HCT116 (cell line): ENCODE data around the gene ARHGAP31. TPM values are rescaled to one million over a fixed set of nuclear protein-coding genes. Genes with fewer than 3 reads are reported as not detected.

Source experiments
- ATAC-seq: fragments of 200-7000 bp; cut with Tn5 transposase; 2 replicates; pipeline ENCODE4 v1.9.1; 2020; ENCODE audit warnings: mild to moderate bottlenecking, moderate library complexity
- BruUV-seq: library from RNA; stranded (reverse); fragments of 400-500 nt; replicated peaks from 2 replicates; lab custom pipeline; 2021; lab: Mats Ljungman, UMichigan
- CTCF ChIA-PET: fragments of 300-600 bp; sonication (Branson Sonifier 250); formaldehyde crosslinking; loops from one replicate; lab custom pipeline; 2021; ENCODE audit warnings: antibody characterized with exemption; lab: Charles Lee
- POLR2A ChIA-PET: fragments of 300-600, 350-600 bp; sonication (Branson Sonifier 250); formaldehyde crosslinking; loops from one replicate; lab custom pipeline; 2021; ENCODE audit warnings: antibody characterized with exemption; lab: Charles Lee
- RAD21 ChIA-PET, 2 experiments: fragments of 300-600 bp; sonication (Branson Sonifier 250); formaldehyde crosslinking; loops; one replicate each; lab custom pipeline; 2023; ENCODE audit warnings: low total read pairs in 2 of 2; ENCODE audit not compliant: uncharacterized antibody in 2 of 2, unreplicated experiment in 2 of 2, low non-redundant PET in 1 of 2; lab: Charles Lee
- DNase-seq: peaks from one replicate; pipeline ENCODE4 v3.0.0-alpha.2; 2010; ENCODE audit warnings: low read depth, low spot score
- H2AFZ ChIP-seq: fragments of 200-600 bp; shearing (Covaris generic), sonication (generic); 2 replicates; pipeline ENCODE4 v1.6.1; 2017; ENCODE audit warnings: low read depth, mixed run types, mixed read lengths, antibody characterized with exemption, low read length; ENCODE audit not compliant: poor library complexity, severe bottlenecking
- H3K27ac ChIP-seq: 2 replicates; pipeline ENCODE4 v1.5.1; 2012; ENCODE audit warnings: low read depth, low read length
- H3K27me3 ChIP-seq: fragments of 200-600 bp; sonication (generic); 2 replicates; pipeline ENCODE4 v1.6.1; 2016; ENCODE audit warnings: mixed run types, low read length, mixed read lengths; ENCODE audit not compliant: insufficient read depth
- H3K36me3 ChIP-seq, 2 experiments: fragments of 200-500 bp in 1 of 2; fragments of 200-600 bp in 1 of 2; sonication (Bioruptor generic) in 1 of 2; sonication (generic) in 1 of 2; 2 replicates each; pipeline versions ENCODE4 v1.5.1 to v1.6.1; 2014 to 2016; ENCODE audit warnings: low read length in 2 of 2, inconsistent platforms in 1 of 2, mixed read lengths in 1 of 2, mixed run types in 1 of 2; ENCODE audit not compliant: insufficient read depth in 2 of 2, control insufficient read depth in 1 of 2
- H3K4me1 ChIP-seq, 2 experiments: fragments of 200-600 bp in 1 of 2; sonication (generic) in 1 of 2; 2 replicates each; pipeline versions ENCODE4 v1.5.1 to v1.6.1; 2012 to 2017; ENCODE audit warnings: low read length in 2 of 2, inconsistent platforms in 1 of 2, mild to moderate bottlenecking in 1 of 2, mixed read lengths in 1 of 2, mixed run types in 1 of 2, moderate library complexity in 1 of 2; ENCODE audit not compliant: insufficient read depth in 2 of 2, control insufficient read depth in 1 of 2
- H3K4me2 ChIP-seq: fragments of 200-600 bp; sonication (generic); 2 replicates; pipeline ENCODE4 v1.6.1; 2017; ENCODE audit warnings: mixed run types, low read length, mixed read lengths
- H3K4me3 ChIP-seq, 2 experiments: fragments of 200-600 bp in 1 of 2; sonication (generic) in 1 of 2; replicated peaks in 1 of 2; 2 replicates each; pipeline ENCODE4 v1.5.1; 2011 to 2016; ENCODE audit warnings: low read length in 2 of 2, control low read depth in 1 of 2, low read depth in 1 of 2, mild to moderate bottlenecking in 1 of 2, mixed read lengths in 1 of 2, mixed run types in 1 of 2
- H3K79me2 ChIP-seq: fragments of 200-600 bp; sonication (generic); 2 replicates; pipeline ENCODE4 v1.6.1; 2017; ENCODE audit warnings: mild to moderate bottlenecking, mixed run types, low read length, moderate library complexity, mixed read lengths; ENCODE audit not compliant: insufficient read depth
- H3K9ac ChIP-seq: fragments of 200-600 bp; sonication (generic); 2 replicates; pipeline ENCODE4 v1.6.1; 2016; ENCODE audit warnings: low read length, mixed read lengths
- H3K9me2 ChIP-seq: fragments of 200-600 bp; sonication (generic), shearing (Covaris generic); 2 replicates; pipeline ENCODE4 v1.6.1; 2017; ENCODE audit warnings: mixed run types, mild to moderate bottlenecking, moderate library complexity; ENCODE audit not compliant: insufficient read depth
- H3K9me3 ChIP-seq, 2 experiments: fragments of 200-500 bp in 1 of 2; fragments of 200-600 bp in 1 of 2; sonication (Bioruptor generic) in 1 of 2; sonication (generic) in 1 of 2; 2 replicates each; pipeline ENCODE4 v1.6.1; 2014 to 2017; ENCODE audit warnings: low read length in 2 of 2, mixed read lengths in 2 of 2, inconsistent platforms in 1 of 2, low read depth in 1 of 2, mild to moderate bottlenecking in 1 of 2, mixed run types in 1 of 2, moderate library complexity in 1 of 2; ENCODE audit not compliant: control insufficient read depth in 1 of 2, insufficient read depth in 1 of 2
- H4K20me1 ChIP-seq: fragments of 200-600 bp; sonication (generic), shearing (Covaris generic); 2 replicates; pipeline ENCODE4 v1.6.1; 2017; ENCODE audit warnings: mixed run types, mild to moderate bottlenecking, moderate library complexity; ENCODE audit not compliant: insufficient read depth
- EGR1 ChIP-seq: IDR thresholded peaks from 2 replicates; pipeline ENCODE4 v1.6.1; 2012; ENCODE audit warnings: low read depth
- ELF1 ChIP-seq: IDR thresholded peaks from 2 replicates; pipeline ENCODE4 v1.6.1; 2012; ENCODE audit warnings: low read depth, borderline replicate concordance
- EZH2 ChIP-seq: fragments of 200-600 bp; sonication (generic); IDR thresholded peaks from 2 replicates; pipeline ENCODE4 v1.6.1; 2017; ENCODE audit warnings: antibody characterized with exemption, mixed run types
- JUND ChIP-seq: IDR thresholded peaks from 2 replicates; pipeline ENCODE4 v1.6.1; 2012
- POLR2A ChIP-seq: IDR thresholded peaks from 2 replicates; pipeline ENCODE4 v1.7.0; 2011; ENCODE audit warnings: borderline replicate concordance; ENCODE audit not compliant: insufficient read depth, insufficient read length; ENCODE audit errors: extremely low read depth
- POLR2AphosphoS5 ChIP-seq: IDR thresholded peaks from 2 replicates; pipeline ENCODE4 v1.6.1; 2011; ENCODE audit warnings: mild to moderate bottlenecking, low read depth, low read length, moderate library complexity
- RAD21 ChIP-seq: IDR thresholded peaks from 2 replicates; pipeline ENCODE4 v1.6.1; 2012; ENCODE audit warnings: low read depth, mild to moderate bottlenecking
- SIN3A ChIP-seq: IDR thresholded peaks from 2 replicates; pipeline ENCODE4 v1.6.1; 2012; ENCODE audit warnings: low read depth
- SP1 ChIP-seq: IDR thresholded peaks from 2 replicates; pipeline ENCODE4 v1.6.1; 2012; ENCODE audit warnings: low read depth
- SRF ChIP-seq: IDR thresholded peaks from 2 replicates; pipeline ENCODE4 v1.6.1; 2012; ENCODE audit warnings: low read depth
- ZFX ChIP-seq: fragments of 450-650 bp; IDR thresholded peaks from 2 replicates; pipeline ENCODE4 v1.6.1; 2017
- ZNF274 ChIP-seq: fragments of 200-500 bp; sonication (Bioruptor generic); IDR thresholded peaks from 2 replicates; pipeline ENCODE4 v1.6.1; 2014; ENCODE audit warnings: mild to moderate bottlenecking, low read depth, low read length, inconsistent platforms
- intact Hi-C: fragments of 100-400 bp; cut with micrococcal nuclease; formaldehyde crosslinking; loops from 2 replicates; pipeline ENCODE4 v1.10.0; 2022
- total RNA-seq: library from RNA; stranded (reverse); gene quantifications from one replicate; pipeline ENCODE4 v1.2.1, GENCODE V29; 2021; ENCODE audit not compliant: unreplicated experiment
- TF ChIP-seq, protein P1 (sequence below): IDR thresholded peaks from 2 replicates; pipeline ENCODE4 v1.6.1; 2012; ENCODE audit warnings: low read depth
- TF ChIP-seq, protein P2 (sequence below), 3 experiments: fragments of 200-600 bp in 1 of 3; sonication (generic) in 1 of 3; IDR thresholded peaks in 2 of 3; conservative IDR thresholded peaks in 1 of 3; 2 replicates each; pipeline ENCODE4 v1.5.1; 2012 to 2017; ENCODE audit warnings: low read depth in 2 of 3, low read length in 2 of 3, antibody characterized with exemption in 1 of 3, borderline replicate concordance in 1 of 3, control low read depth in 1 of 3, mild to moderate bottlenecking in 1 of 3, mixed read lengths in 1 of 3, mixed run types in 1 of 3, moderate library complexity in 1 of 3; ENCODE audit not compliant: insufficient read depth in 1 of 3

ARHGAP31 gene
- total RNA-seq, 1 experiment from 2014 or later: 0.93 TPM

DNA sequence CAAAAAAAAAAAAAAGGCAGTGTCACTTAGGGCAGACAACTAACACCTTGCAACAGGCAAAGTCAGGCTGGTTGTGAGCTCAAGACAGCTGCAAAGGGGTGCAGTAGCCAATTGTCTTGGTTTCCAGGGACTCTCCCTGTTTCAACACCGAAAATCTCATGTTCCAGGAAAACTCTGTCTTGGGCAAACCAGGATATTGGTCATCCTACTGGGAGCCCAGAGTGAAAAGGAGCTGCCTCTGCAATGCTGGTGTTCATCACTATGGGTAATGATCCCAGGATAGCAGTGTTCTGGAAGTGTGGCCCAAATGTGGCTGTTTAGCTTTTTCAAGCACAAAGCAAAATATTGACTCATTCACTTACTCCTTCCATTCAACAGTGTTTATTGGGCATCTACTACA is 82.6 kb downstream of the ARHGAP31 start (continued):
- TF ChIP-seq, protein P1, sequence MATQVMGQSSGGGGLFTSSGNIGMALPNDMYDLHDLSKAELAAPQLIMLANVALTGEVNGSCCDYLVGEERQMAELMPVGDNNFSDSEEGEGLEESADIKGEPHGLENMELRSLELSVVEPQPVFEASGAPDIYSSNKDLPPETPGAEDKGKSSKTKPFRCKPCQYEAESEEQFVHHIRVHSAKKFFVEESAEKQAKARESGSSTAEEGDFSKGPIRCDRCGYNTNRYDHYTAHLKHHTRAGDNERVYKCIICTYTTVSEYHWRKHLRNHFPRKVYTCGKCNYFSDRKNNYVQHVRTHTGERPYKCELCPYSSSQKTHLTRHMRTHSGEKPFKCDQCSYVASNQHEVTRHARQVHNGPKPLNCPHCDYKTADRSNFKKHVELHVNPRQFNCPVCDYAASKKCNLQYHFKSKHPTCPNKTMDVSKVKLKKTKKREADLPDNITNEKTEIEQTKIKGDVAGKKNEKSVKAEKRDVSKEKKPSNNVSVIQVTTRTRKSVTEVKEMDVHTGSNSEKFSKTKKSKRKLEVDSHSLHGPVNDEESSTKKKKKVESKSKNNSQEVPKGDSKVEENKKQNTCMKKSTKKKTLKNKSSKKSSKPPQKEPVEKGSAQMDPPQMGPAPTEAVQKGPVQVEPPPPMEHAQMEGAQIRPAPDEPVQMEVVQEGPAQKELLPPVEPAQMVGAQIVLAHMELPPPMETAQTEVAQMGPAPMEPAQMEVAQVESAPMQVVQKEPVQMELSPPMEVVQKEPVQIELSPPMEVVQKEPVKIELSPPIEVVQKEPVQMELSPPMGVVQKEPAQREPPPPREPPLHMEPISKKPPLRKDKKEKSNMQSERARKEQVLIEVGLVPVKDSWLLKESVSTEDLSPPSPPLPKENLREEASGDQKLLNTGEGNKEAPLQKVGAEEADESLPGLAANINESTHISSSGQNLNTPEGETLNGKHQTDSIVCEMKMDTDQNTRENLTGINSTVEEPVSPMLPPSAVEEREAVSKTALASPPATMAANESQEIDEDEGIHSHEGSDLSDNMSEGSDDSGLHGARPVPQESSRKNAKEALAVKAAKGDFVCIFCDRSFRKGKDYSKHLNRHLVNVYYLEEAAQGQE: no peak
- no peak for TF ChIP-seq POLR2AphosphoS5
- TF ChIP-seq, all 23 proteins: peak for 0

DNA sequence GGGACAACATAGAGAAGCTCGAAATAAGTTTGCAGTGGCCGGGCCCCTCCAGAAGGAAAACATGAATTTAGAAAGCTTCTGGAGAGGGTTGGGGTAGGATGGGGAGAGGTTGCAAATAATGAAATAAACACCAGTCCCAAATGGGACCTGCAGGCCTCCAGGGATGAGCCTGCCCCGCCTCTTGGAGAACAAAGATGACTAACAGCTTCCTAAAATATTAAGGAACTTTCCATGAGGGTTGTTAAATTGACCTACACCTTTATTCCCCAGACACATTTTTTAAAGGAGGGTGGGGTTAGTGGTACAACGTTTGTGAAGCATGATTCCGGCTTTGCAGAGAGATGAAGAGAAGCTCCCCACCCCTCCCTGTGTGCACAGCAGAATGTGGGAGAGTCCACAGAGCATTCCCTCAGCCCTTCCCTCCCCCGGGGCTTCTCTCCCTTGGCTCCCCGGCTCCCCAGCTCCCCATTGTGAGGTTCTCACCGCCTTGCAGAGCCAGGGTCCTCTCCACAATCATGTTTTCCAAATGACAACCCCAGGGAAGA is 84.1 kb downstream of the ARHGAP31 start:
- POLR2A ChIA-PET: no interaction called here
- H2AFZ ChIP-seq: no peak overlapping the region
- no peak overlapping the region for H3K9ac ChIP-seq
- H3K27ac ChIP-seq: no peak overlapping the region
- TF ChIP-seq EGR1 (no peak), RAD21 (no peak), SIN3A (no peak), ZNF274 (no peak), EZH2 (no peak), SRF (no peak), SP1 (no peak), ELF1 (no peak), ZFX (no peak), JUND (no peak), POLR2A (no peak)
- TF ChIP-seq, protein P1: no peak
- TF ChIP-seq, protein P2, sequence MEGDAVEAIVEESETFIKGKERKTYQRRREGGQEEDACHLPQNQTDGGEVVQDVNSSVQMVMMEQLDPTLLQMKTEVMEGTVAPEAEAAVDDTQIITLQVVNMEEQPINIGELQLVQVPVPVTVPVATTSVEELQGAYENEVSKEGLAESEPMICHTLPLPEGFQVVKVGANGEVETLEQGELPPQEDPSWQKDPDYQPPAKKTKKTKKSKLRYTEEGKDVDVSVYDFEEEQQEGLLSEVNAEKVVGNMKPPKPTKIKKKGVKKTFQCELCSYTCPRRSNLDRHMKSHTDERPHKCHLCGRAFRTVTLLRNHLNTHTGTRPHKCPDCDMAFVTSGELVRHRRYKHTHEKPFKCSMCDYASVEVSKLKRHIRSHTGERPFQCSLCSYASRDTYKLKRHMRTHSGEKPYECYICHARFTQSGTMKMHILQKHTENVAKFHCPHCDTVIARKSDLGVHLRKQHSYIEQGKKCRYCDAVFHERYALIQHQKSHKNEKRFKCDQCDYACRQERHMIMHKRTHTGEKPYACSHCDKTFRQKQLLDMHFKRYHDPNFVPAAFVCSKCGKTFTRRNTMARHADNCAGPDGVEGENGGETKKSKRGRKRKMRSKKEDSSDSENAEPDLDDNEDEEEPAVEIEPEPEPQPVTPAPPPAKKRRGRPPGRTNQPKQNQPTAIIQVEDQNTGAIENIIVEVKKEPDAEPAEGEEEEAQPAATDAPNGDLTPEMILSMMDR (IDR thresholded peaks at IDR 0.05 in 2 of 3, conservative IDR thresholded peaks at IDR 0.05 in 1 of 3; ENCODE audit: borderline replicate concordance in 1 of 3, insufficient read depth in 1 of 3, low read depth in 2 of 3, low read length in 2 of 3): no peak
- CTCF ChIA-PET: no interaction called here
- H3K4me3 ChIP-seq: no peak overlapping the region
- H3K27me3 ChIP-seq: no peaks in the 10 kb centered on the region
- no peaks in the 10 kb centered on the region for H3K4me1 ChIP-seq
- DNase-seq (no peak), ATAC-seq (no peak)
- no peaks in the 10 kb centered on the region for H4K20me1 ChIP-seq
- H3K79me2 ChIP-seq: no peaks in the 10 kb centered on the region
- no TSS peak for BruUV-seq
- H3K4me2 ChIP-seq: no peak overlapping the region
- H3K36me3 ChIP-seq: no peaks in the 10 kb centered on the region
- intact Hi-C loops: no loop called here
- RAD21 ChIA-PET: no interaction called here
- H3K9me2 ChIP-seq: no peaks in the 10 kb centered on the region
- no peaks in the 10 kb centered on the region for H3K9me3 ChIP-seq
